HepG2 (cell line): ENCODE data around the gene ATP6V0E1. TPM values are rescaled to one million over a fixed set of nuclear protein-coding genes. Genes with fewer than 3 reads are reported as not detected.
A peak's percentile ranks its signal among the peaks of the same experiment; 100 is the strongest.

ENCODE experiments used
- FOSL2 ChIP-seq: sonication (generic); formaldehyde crosslinking; IDR thresholded peaks from 2 replicates; pipeline ENCODE4 v1.4.0; 2020; ENCODE audit warnings: missing genetic modification reagents
- GMEB2 ChIP-seq: IDR thresholded peaks from 2 replicates; pipeline ENCODE4 v1.6.1; 2016; ENCODE audit warnings: missing biosample characterization, missing genetic modification reagents, low read depth
- ISL2 ChIP-seq: sonication (generic); formaldehyde crosslinking; IDR thresholded peaks from 2 replicates; pipeline ENCODE4 v1.5.0; 2020; ENCODE audit warnings: missing genetic modification reagents
- MAF1 ChIP-seq: sonication (generic); formaldehyde crosslinking; IDR thresholded peaks from 2 replicates; pipeline ENCODE4 v1.5.0; 2020; ENCODE audit warnings: missing genetic modification reagents, borderline replicate concordance
- NCOA2 ChIP-seq: sonication (generic); formaldehyde crosslinking; IDR thresholded peaks from 2 replicates; pipeline ENCODE4 v1.8.0; 2022; ENCODE audit warnings: inconsistent platforms
- PRMT3 ChIP-seq: sonication (generic); formaldehyde crosslinking; IDR thresholded peaks from 2 replicates; pipeline ENCODE4 v1.8.1; 2022; ENCODE audit warnings: low read depth, mild to moderate bottlenecking, moderate library complexity, missing genetic modification reagents, borderline replicate concordance
- SNRNP70 ChIP-seq: fragments of 200-400 bp; formaldehyde crosslinking; IDR thresholded peaks from 2 replicates; pipeline ENCODE4 v1.6.1; 2017; ENCODE audit warnings: mild to moderate bottlenecking, low read depth, low read length, moderate library complexity
- SP1 ChIP-seq, 2 experiments: fragments of 450-650 bp in 1 of 2; sonication (generic) in 1 of 2; formaldehyde crosslinking in 1 of 2; IDR thresholded peaks; 2 replicates each; pipeline versions ENCODE4 v1.4.0 to v1.6.1; 2016 to 2020; ENCODE audit warnings: missing genetic modification reagents in 1 of 2
- SRF ChIP-seq: IDR thresholded peaks from 2 replicates; pipeline ENCODE4 v1.6.1; 2011; ENCODE audit warnings: mild to moderate bottlenecking, low read depth, low read length, moderate library complexity
- SYNCRIP ChIP-seq: fragments of 200-400 bp; formaldehyde crosslinking; IDR thresholded peaks from 2 replicates; pipeline ENCODE4 v1.6.1; 2018; ENCODE audit warnings: mild to moderate bottlenecking, low read depth, low read length; ENCODE audit not compliant: insufficient read depth
- TFDP2 ChIP-seq: sonication (generic); formaldehyde crosslinking; IDR thresholded peaks from 2 replicates; pipeline ENCODE4 v1.4.0; 2020; ENCODE audit warnings: missing genetic modification reagents
- ZBTB38 ChIP-seq: sonication (generic); formaldehyde crosslinking; IDR thresholded peaks from 2 replicates; pipeline ENCODE4 v1.5.1; 2020; ENCODE audit warnings: mild to moderate bottlenecking, missing genetic modification reagents
- ZBTB44 ChIP-seq: sonication (generic); formaldehyde crosslinking; IDR thresholded peaks from 2 replicates; pipeline ENCODE4 v1.4.0; 2020; ENCODE audit warnings: missing genetic modification reagents
- ZKSCAN8 ChIP-seq: IDR thresholded peaks from 2 replicates; pipeline ENCODE4 v1.6.1; 2016; ENCODE audit warnings: borderline replicate concordance, missing genetic modification reagents, missing compliant biosample characterization
- ZNF12 ChIP-seq: sonication (generic); formaldehyde crosslinking; IDR thresholded peaks from 2 replicates; pipeline ENCODE4 v1.5.0; 2020; ENCODE audit warnings: missing genetic modification reagents
- ZNF138 ChIP-seq: sonication (generic); formaldehyde crosslinking; IDR thresholded peaks from 2 replicates; pipeline ENCODE4 v1.5.0; 2020; ENCODE audit warnings: mild to moderate bottlenecking, low read depth, missing genetic modification reagents
- ZNF597 ChIP-seq: sonication (generic); formaldehyde crosslinking; IDR thresholded peaks from 2 replicates; pipeline ENCODE4 v1.5.0; 2020; ENCODE audit warnings: missing genetic modification reagents
- ZNF652 ChIP-seq: IDR thresholded peaks from 2 replicates; pipeline ENCODE4 v1.6.1; 2016; ENCODE audit warnings: low read depth, borderline replicate concordance
- ZNF709 ChIP-seq: sonication (generic); formaldehyde crosslinking; IDR thresholded peaks from 2 replicates; pipeline ENCODE4 v1.5.0; 2020; ENCODE audit warnings: mild to moderate bottlenecking, missing genetic modification reagents
- ZXDC ChIP-seq: sonication (generic); formaldehyde crosslinking; IDR thresholded peaks from 2 replicates; pipeline ENCODE4 v1.5.0; 2020; ENCODE audit warnings: mild to moderate bottlenecking, missing genetic modification reagents
- polyA plus RNA-seq, 8 experiments: library from polyadenylated mRNA; depleted of rRNA in 3 of 8; stranded (reverse) in 7 of 8; unstranded in 1 of 8; fragments of >200 nt; fragmentation: Illumina TruSeq in 4 of 8; extraction: Trizol in 4 of 8; gene quantifications; 2 replicates each; pipeline versions ENCODE4 v1.2.1 to v1.2.3, GENCODE V29; 2011 to 2016; ENCODE audit warnings: low read depth in 4 of 8, missing spikeins in 1 of 8, mixed read lengths in 1 of 8; ENCODE audit not compliant: insufficient read depth in 1 of 8
- total RNA-seq, 5 experiments: library from RNA; depleted of rRNA; stranded (reverse); fragments of >200 nt; fragmentation: Illumina TruSeq; extraction: Trizol; gene quantifications; 2 replicates each; pipeline ENCODE4 v1.2.3, GENCODE V29; 2016; ENCODE audit warnings: low read depth in 1 of 5

Gene ATP6V0E1
- total and polyA plus RNA-seq, 2 of the 13 experiments (the other 11 are each of a cell fraction or from before 2014, with no cell fraction given), result 143 to 215 TPM

- TF ChIP-seq PRMT3 (CRISPR knock-in tag) (no peak), SRF (no peak), SNRNP70 (no peak), ZKSCAN8 (peak; percentile 38; the same call in 1 of the 2 replicates), ZNF12 (CRISPR knock-in tag) (no peak), SP1 (IDR thresholded peaks at IDR 0.05) (no peak), SP1 (CRISPR knock-in tag; IDR thresholded peaks at IDR 0.05) (0 out of 2 replicates have a peak, but pooled peaks have one; percentile 52), ZNF597 (CRISPR knock-in tag) (no peak), SYNCRIP (no peak), ZNF138 (no peak), GMEB2 (CRISPR knock-in tag) (0 out of 2 replicates have a peak, but pooled peaks have one; percentile 15), ISL2 (0 out of 2 replicates have a peak, but pooled peaks have one; percentile 38), ZNF652 (CRISPR knock-in tag) (peak; percentile 3; the same call in 1 of the 2 replicates), ZBTB38 (CRISPR knock-in tag) (peak; percentile 64), FOSL2 (CRISPR knock-in tag) (peak; percentile 52; the same call in 1 of the 2 replicates), TFDP2 (CRISPR knock-in tag) (peak; percentile 44; the same call in 1 of the 2 replicates), MAF1 (no peak), ZXDC (no peak), ZBTB44 (CRISPR knock-in tag) (no peak), ZNF709 (CRISPR knock-in tag) (peak; percentile 82; the same call in 1 of the 2 replicates), NCOA2 (CRISPR knock-in tag) (0 out of 2 replicates have a peak, but pooled peaks have one; percentile 9)
These were observed 72.6 kb downstream of the ATP6V0E1 start, which contains the start of gene CREBRF (continued) for GRCh38 chr5:173055983-173056782.
